Fibroblast of upper back skin (primary cell): ENCODE measurements around the gene ZNF382.
"Not testable (repeated sequence)": the region's sequence is repeated elsewhere in the genome, so short reads cannot be mapped to it uniquely, and the experiment has no call there.

Source experiments
- DNase-seq: peaks from one replicate; pipeline ENCODE4 v3.0.0-alpha.2; 2013

Gene ZNF382

DNA sequence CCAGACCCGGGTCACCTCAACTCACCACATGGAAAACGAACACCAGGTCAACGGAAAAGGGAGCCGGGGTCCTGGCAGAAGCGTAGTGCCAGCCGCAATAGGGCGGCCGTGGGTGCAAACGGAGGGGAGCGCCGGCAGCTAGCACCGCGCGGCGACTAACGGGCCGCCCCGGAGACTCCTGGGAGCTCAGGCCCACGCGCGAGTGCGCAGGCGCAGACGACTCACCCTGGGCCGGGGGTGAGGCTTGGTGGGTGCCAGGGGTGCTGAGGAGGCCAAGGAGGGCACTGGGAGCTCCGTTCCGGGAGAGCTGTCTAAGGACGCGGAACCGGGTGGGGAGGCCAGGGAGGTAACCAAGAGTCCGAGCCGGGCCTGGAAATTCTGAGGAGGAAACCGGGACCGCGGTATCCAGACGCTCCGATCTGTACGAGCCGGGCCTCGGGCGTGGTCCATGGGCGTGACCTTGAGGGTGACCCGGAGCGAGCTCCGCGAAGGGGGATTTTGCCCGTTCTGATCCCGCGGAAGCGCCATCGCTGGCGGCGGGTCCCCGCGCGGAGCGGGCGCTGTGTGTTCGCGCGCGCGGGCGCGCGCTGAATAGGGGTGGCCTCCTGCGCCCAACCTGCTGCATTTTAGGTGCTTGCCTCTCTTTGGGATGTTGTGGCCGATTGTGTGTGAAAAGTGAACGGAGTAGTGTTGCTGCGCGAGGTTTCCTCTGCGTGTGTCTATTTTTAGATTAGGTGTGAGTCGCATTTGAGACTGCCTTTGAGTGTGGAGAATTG, at the start of gene ZNF382:
Gene ZNF382, plus strand, starts transcription at position 213 of the 776 bp plus-strand sequence. CDS start 4,602 bp downstream, outside the sequence.
- DNase-seq: peak; percentile 69

DNA sequence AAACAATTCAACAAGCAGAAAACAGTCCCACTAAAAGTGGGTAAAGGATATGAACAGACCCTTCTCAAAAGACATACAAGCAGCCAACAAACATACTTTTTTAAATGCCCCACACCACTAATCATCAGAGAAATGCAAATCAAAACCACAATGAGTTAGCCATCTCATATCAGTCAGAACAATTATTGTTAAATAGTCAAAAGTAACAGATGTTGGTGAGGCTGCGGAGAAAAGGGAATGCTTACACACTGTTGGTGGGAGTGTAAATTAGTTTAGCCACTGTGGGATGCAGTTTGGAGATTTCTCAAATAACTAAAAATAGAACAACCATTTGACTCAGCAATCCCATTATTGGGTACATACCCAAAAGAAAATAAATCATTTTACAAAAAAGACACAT, 40.7 kb upstream of the ZNF382 start:
- DNase-seq: no peak

DNA sequence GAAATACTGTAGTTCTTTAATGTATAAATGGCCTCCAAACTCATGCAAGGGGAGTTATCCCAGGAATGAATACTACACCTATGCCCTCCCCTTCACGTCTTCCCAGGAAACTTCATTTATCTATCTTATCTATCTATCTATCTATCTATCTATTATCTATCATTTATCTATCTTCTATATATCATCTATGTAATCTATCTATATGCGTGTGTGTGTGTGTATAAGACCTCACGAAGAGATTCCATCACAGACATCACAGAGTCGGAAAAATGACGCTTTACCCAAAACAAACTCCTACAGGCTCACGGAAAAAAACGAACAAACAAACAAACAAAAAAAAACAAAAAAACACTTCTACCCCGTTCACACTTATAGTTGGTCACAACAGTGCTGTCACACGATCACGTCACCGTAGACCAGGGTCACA, 32.5 kb upstream of the ZNF382 start:
- DNase-seq: no peak

DNA sequence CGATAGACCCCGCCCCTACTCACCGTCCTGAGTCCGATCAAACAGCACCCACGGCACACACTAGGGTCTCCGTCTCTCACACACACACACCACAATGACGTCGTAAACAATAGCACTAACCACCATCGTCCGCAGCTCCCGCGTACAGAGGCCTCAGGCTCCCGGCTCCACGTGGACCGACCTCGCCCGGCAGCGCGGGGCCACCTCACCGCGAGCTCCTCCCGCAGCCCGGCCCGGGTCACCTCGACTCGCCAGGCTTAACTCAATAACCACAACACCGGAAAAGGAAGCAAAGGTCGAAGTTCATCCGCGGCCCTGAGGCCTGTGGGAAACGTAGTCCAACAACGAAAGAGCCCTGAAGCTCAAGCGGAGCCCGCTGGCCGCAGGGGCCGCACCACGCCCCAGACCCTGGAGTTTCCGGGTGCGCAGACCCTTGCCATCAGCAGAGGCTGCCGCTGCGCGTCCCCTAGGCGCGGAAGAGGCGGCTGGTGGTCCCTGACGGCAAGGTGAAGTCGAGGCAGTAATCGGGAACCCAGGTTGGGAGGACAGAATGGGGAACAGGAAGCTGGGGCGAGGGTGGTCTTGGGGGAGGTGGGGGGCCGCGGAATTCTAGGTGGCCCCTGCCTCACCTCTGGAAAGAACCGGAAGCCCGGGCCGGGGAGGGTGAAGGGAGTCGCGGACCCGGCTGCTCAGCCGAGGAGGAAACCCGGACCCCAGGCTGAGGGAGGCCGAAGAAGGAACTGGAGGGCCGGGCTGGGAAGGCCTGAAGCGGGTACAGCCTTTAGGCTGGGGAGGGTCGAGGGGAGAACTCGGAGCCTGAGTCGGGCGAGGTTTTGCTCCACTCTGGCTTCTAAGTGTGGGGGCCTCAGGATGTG, 31.9 kb upstream of the ZNF382 start, which contains the start of gene ZNF529:
Gene ZNF529, minus strand, starts transcription at position 273 of the 875 bp plus-strand sequence. CDS start 946 bp downstream, outside the sequence.
- peak; percentile 85 for DNase-seq

DNA sequence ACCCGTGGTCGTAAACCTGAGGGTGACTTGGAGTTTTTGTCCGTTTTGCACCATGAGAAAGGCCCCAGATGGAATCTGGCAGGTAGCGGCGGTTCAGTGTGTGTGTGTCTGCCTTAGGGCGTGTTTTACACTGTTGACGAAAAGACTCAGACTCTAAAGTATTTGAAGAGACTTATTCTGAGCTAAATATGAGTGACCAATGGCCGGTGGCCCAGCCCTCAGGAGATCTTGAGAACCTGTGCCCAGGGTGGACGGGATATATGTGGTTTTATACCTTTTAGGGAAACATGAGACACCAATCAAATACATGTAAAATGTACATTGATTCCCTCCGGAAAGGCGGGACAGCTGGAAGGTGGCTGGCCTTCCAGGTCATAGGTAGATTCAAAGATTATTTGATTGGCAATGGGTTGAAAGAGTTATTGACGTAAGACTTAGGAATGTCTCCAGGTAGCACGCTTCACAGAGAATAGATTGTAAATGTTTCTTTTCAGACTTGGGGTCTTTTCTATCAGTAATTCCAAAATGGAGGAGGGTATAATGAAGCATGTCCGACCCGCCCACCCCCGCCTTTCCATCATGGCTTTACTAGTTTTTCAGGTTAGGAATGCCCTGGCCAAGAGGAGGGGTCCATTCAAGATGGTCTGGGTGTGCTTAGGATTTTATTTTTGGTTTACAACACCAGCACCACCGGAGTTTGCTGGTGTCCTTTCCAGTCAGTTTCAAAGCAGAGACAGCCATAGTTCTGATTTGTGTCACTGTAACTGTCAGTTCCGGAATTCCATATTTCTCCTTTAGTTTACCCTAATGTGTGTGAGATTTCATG, 31.0 kb upstream of the ZNF382 start:
- peak; percentile 3 for DNase-seq

DNA sequence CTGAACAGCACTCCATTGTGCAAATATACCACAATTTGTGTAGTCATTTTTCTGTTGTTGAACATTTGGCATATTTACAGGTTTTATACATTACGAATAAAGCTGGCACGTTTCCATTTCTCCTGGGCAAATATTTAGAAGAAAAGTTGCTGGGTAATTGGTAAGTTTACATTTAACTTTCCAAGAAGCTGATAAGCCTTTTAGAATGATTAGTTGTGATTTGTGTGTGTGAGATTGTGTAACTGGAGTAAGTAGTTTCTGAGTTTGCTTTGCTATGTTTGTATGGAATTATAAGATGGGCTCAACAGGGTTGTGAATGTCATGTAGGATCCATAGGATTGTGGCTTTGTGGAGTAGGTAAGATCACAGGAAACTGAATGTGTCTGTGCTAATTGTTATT, 30.4 kb upstream of the ZNF382 start:
- no peak for DNase-seq

DNA sequence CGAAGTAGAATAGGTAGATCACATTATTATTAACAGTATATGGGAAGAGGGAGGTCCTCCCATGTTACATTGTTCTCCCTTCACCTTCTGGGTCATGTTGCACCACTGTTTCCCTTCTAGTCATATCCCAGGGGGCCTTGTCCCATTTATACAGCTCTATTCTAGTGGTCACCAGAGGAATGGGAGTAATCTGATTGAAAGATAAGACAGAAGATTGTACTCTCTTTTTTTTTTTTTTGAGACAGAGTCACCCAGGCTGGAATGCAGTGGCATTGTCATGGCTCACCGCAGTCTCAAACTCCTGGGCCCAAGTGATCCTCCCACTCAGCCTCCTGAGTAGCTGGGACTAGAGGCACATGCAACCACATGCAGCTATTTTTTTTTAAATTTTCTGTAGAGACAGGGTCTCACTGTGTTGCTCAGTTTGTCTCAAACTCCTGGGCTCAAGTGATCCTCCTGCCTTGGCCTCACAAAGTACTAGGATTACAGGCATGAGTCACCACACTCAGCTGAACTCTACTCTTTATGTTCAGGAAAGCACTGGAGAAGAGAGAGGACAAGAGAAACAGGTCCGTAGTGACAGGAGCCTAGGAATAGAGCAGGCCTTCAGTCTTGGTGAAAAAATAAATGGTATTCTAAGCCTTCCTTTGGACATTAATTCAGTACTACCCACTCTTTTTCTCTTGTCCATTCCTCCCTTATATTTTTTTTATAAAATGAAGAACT, 27.7 kb upstream of the ZNF382 start:
- no peak for DNase-seq

DNA sequence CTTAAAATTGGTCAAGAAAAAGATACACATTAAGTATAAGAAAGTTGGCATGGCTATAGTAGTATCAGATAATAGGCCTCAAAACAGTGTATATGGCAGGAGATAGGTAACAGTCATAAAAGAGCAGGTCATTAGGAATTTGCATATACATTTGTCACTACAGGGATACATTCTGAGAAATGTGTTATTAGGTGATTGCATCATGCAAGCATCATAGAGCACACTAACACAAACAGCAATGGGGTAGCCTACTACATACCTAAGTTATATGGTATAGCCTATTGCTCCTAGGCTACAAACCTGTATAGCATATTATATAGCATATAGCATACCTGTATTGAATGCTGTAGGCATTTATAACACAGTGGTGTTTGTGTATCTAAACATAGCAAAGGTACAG, 25.9 kb upstream of the ZNF382 start:
- DNase-seq: no peak

DNA sequence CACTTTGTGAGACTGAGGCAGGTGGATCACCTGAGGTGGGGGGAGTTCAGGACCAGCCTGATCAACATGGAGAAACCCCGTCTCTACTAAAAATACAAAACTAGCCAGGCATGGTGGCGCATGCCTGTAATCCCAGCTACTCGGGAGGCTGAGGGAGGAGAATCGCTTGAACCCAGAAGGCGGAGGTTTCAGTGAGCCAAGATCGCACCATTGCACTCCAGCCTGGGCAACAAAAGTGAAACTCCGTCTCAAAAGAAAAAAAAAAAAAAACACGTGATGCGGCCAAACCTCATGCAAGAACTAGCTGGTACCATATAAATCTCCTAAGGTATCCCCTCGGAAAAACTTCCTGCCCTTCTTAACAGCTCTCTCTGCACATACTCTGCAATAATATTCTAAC, 2.4 kb upstream of the ZNF382 start:
- DNase-seq: not testable (repeated sequence)

DNA sequence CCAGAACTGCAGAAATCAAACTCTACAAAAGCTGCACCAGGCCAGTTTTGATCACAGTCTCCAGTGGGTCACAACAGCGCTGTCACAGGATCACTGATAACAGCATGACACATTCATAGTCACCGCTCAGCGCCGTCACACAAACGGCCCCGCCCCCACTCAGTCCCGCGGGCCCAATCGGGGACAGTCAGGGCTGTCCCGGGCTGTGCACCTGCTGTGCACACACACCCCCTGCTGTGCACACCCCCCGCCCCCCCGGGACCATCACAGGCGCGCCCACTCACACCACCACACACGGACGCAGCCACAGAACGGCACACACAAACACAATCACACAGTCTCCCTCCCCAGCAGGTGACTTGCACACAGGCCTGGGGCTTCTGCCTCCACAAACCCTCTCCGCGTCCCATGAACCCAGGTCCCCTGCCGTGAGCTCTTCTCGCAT, 435 bp upstream of the ZNF382 start:
- DNase-seq: peak; percentile 5

DNA sequence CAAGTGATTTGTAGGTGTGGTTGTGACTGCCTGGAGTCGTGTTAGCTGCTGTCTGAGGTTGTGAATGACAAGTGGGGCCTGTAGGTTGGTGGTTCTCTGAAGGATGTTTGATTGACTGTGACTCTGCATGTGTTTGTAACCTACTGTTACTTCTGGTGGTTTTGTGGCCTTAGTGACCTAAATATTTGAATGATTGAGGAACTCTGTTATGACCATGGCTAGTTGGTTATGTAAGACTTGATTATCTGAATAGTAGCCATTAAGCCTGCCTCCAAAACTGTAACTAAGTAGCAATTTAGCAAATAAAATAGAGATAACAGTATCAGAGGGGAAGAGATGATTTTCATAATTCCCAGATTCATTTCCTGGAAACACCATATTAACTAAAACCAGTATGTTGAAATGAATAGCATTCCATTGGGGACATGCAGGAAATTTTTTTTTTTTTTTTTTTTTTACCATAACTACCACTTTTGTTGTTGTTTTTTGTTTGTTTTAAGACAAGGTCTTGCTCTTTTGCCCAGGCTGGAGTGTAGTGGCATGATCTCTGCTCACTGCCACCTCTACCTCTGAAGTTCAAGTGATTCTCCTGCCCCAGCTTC, 865 bp downstream of the ZNF382 start:
- no peak for DNase-seq

DNA sequence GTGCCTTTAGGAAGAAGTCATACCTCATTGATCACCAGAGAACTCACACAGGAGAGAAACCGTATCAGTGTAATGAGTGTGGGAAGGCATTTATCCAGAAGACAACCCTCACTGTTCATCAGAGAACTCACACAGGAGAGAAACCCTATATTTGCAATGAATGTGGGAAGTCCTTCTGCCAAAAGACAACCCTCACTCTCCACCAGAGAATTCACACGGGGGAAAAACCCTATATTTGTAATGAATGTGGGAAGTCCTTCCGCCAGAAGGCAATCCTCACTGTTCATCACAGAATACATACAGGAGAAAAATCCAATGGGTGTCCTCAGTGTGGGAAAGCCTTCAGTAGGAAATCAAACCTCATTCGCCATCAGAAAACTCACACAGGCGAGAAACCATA, 21.9 kb downstream of the ZNF382 start:
- DNase-seq: no peak

DNA sequence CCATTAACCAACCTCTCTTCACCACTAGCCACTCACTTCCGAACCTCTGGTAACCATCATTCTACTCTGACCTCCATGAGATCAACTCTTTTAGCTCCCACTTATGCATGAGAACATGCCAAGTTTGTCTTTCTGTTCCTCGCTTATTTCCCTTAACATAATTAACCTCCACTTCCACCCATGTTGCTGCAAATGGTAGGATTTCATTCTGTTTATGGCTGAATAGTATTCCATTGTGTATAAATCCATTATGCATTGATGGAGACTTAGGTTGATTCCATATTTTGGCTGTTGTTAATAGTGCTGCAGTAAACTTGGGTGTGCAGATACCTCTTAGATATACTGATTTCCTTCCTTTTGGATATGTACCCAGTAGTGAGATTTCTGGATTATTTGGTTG, 30.2 kb downstream of the ZNF382 start:
- DNase-seq: no peak

DNA sequence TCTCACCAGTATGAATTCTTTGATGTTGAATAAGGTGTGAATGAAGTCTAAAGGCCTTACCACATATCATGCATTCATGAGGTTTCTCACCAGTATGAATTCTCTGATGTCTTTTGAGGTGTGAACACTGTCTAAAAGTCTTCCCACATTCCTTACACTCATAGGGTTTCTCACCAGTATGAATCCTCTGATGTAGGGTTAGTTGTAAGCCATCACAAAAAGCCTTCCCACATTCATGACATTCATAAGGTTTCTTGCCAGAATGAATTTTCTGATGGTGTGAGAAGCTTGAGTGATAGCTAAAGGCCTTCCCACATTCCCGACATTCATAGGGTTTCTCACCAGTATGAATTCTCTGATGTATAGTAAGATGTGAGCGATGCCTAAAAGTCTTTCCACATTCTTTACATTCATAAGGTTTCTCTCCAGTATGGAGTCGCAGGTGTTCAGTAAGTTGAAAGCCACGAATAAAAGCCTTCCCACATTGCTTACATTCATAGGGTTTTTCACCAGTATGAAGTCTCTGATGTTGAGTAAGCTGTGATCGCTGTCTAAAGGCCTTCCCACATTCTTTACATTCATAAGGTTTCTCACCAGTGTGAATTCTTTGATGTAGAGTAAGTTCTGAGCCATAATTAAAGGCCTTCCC, 33.9 kb downstream of the ZNF382 start:
- no peak for DNase-seq

DNA sequence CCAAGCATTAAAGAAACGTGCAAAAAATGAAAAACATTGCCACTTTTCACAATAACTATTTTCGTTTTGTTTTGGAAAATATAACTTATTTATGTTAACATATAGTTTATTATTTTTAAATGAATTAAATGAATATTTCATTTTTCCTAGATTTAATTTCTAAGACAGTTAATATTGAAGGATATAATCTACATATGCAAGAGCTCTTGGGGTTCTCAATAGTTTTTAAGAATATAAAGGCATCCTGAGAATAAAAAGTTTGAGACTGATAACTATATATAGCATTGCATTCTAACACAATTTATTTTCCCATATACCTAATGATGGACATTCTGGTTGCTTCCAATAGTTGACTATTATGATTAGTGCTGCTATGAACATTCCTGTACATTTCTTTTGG, 41.6 kb downstream of the ZNF382 start:
- no peak for DNase-seq

DNA sequence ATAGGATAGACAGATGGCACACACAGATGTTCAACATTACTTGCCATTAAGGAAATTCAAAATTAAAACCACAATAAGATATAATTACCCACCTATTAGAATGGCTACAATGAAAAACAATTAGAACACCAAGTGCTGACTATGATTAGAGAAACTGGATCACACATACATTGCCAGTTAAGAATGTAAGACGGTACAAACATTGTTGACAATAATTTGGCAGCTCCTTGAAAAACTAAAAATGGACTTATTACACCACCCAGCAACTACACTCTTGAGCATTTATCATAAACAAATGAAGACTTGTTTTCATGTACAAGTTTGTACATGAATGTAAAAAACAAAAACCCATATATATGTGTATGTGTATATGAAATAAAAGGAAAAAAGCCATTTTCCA, 47.8 kb downstream of the ZNF382 start:
- no peak for DNase-seq

DNA sequence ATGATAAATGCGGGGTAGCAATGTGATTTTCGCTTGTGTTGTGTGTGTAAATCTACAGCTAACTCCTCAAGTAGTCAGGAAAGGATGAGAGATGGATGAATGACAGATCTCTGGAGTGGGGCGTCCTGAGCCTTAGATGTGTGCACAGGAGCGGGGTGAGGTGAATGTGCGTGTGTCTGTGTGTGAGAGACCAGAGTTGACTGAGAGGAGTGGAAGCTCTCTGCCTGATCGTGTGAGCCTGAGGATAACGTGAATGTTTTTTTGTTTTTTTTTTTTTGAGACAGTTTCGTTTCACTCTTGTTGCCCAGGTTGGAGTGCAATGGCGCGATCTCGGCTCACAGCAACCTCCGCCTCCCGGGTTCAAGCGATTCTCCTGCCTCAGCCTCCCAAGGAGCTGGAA, 60.7 kb downstream of the ZNF382 start:
- no peak for DNase-seq

DNA sequence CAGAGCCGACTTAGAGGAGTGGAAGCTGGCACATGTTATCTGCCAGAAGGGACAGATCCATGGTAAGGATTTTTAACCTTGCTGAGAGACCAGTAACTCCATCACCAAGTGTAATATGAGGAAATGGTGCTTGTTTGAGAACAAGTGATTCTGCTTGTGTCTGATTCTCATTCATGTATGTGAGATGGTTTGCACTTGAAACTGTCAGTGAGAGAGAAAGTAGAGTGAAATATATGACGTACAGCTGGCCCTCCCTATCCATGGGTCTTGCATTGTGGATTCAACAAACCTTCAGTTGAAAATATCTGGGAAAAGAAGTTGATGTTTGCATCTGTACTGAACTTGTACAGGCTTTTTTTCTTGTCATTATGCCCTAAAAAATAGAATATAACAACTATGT, 63.5 kb downstream of the ZNF382 start:
- no peak for DNase-seq

DNA sequence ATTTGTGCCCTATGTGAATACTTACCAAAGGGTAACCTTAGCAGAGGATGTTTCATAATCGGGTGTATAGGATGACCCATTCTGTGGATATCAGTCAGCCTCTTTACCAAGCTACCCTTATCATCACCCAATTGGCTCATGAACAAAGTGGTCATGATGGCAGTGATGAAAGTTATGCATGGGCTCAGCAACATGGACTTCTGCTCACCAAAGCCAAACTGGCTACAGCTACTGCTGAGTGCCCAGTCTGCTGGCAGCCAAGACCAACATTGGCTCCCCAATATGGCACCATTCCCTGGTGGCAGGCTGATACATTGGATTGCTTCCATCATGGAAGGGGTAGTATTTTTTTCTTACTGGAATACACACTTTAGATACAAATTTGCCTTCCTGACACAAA, 67.3 kb downstream of the ZNF382 start:
- DNase-seq: no peak

DNA sequence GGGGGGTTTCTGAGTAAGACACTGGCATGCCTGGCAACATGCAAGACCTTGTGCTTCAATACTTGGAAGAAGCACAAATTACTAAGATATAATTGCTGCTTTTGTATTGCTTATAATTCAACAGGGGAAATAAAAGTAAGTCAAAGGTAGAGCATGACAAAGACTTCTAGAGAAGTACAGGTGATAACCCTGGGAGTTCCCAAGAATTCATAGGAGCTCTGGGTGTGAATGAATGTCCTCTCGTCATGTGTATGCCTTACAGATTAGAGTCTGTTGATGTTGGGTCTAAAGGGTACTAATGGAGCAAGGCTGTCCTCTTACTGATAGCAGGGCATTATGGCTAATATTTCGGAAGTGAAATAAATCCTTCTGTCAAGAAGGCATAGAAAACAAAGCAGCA, 69.1 kb downstream of the ZNF382 start:
- no peak for DNase-seq

DNA sequence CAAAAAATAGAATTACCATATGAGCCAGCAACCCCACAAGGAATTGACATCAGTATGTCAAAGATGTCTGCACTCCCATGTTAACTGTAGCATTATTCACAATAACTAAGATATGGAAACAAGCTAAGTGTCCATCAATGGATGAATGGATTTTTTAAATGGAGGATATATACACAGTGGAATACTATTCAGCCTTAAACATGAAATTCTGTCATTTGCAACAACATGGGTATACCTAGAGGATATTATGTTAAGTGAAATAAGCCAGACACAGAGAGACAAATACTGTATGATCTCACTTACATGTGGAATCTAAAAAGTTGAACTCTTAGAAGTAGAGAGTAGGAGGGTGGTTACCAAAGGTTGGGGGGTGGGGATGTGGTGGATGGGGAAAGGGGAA, 74.3 kb downstream of the ZNF382 start:
- no peak for DNase-seq
